Upper lobe of left lung (tissue), 6 donors: Measurements from ENCODE around the gene CACNA2D2. TPM values are rescaled to one million over a fixed set of nuclear protein-coding genes. Genes with fewer than 3 reads are reported as not detected.

Source experiments
- ATAC-seq, 2 donors: fragments of 200-7000 bp; cut with Tn5 transposase; one replicate each; pipeline ENCODE4 v1.9.1; 2022; ENCODE audit warnings: mild to moderate bottlenecking in 2 of 2, moderate library complexity in 2 of 2; ENCODE audit not compliant: low FRiP score in 2 of 2
- DNase-seq, 2 donors: peaks; one replicate each; pipeline ENCODE4 v3.0.0-alpha.2; 2019 to 2020
- H3K27ac ChIP-seq, 4 donors: fragments of 200-600 bp; sonication (generic); one replicate each; pipeline ENCODE4 v1.5.1; 2016 to 2019
- H3K27me3 ChIP-seq, 4 donors: fragments of 200-600 bp; sonication (generic); one replicate each; pipeline ENCODE4 v1.5.1; 2017 to 2019
- H3K36me3 ChIP-seq, 4 donors: fragments of 200-600 bp; sonication (generic); one replicate each; pipeline ENCODE4 v1.5.1; 2016 to 2019
- H3K4me1 ChIP-seq, 4 donors: fragments of 200-600 bp; sonication (generic); one replicate each; pipeline ENCODE4 v1.5.1; 2018 to 2019
- H3K4me3 ChIP-seq, 4 donors: fragments of 200-600 bp; sonication (generic); one replicate each; pipeline ENCODE4 v1.5.1; 2017 to 2019; ENCODE audit warnings: mild to moderate bottlenecking in 2 of 4, moderate library complexity in 1 of 4
- H3K9me3 ChIP-seq, 4 donors: fragments of 200-600 bp; sonication (generic); one replicate each; pipeline ENCODE4 v1.5.1; 2018 to 2019
- EP300 ChIP-seq, 4 donors: sonication (generic); formaldehyde crosslinking; IDR thresholded peaks; one replicate each; pipeline ENCODE4 v1.5.1; 2017; ENCODE audit warnings: antibody characterized with exemption in 4 of 4, control low read depth in 2 of 4
- POLR2A ChIP-seq, 4 donors: fragments of 450-650 bp; IDR thresholded peaks; one replicate each; pipeline ENCODE4 v1.5.1; 2016 to 2017; ENCODE audit warnings: antibody characterized with exemption in 4 of 4, mild to moderate bottlenecking in 2 of 4
- POLR2AphosphoS5 ChIP-seq, 2 donors: sonication (generic); formaldehyde crosslinking; IDR thresholded peaks; one replicate each; pipeline ENCODE4 v1.5.1; 2017; ENCODE audit warnings: antibody characterized with exemption in 2 of 2
- WGBS, 2 donors: methylation state at CpG; one replicate each; pipeline ENCODE4 v1.1.5; 2017 to 2018; 5-methylcytosine and 5-hydroxymethylcytosine counted together
- total RNA-seq, 6 donors: library from RNA; depleted of rRNA in 4 of 6; stranded (reverse); fragments of >200 nt in 4 of 6; gene quantifications; one replicate each; pipeline versions ENCODE4 v1.1.0 to v1.2.1, GENCODE V29; 2016 to 2021
- TF ChIP-seq, protein P1 (sequence below), 6 experiments: fragments of 450-650 bp in 4 of 6; fragments of 200-600 bp in 2 of 6; sonication (generic) in 2 of 6; IDR thresholded peaks; one replicate each; pipeline ENCODE4 v1.5.1; 2016 to 2019; ENCODE audit warnings: antibody characterized with exemption in 6 of 6
- donor health status: DM: no; HTN: no; CAD: no; lungs with moderate emphysema.
- donor health status: DM: no; HTN: yes; CAD: no; lungs with severe emphysema.

Gene CACNA2D2
- total RNA-seq, 6 donors from 2014 or later, result 71.5 to 213 (median 113) TPM

DNA sequence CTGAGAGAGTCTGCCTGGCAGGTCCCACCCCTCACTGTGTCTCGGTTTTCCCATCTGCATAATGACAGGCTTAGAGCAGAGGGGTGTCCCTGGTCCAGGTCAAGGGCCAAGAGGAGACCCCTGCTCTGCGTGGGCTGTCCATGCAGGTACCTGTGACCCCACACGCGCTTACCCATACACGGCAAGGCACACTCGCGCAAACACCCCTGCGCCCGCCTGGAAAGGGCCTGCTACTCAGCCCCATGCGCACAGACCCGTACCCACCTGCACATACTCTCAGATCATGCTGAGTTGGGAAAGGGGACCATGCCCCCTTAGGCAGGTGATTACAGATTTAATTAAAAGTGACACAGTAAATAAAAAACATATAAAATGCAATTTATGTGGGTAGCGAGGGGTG lies 120.7 kb downstream of the CACNA2D2 start:
- H3K36me3 ChIP-seq, result peaks cover 0 to 30% (median 4%) of the 10 kb centered on the region in 4 donors
- H3K27me3 ChIP-seq, result no peaks in the 10 kb centered on the region
- WGBS, 2 donors, result 92 to 97% methylated on average over 11 to 12 of the region's 12 CpGs
- H3K27ac ChIP-seq, result no peak overlapping the region
- no peaks in the 10 kb centered on the region for H3K9me3 ChIP-seq
- TF ChIP-seq POLR2AphosphoS5 (IDR thresholded peaks at IDR 0.05), result no peak
- H3K4me1 ChIP-seq, result no peaks in the 10 kb centered on the region
- H3K4me3 ChIP-seq, result no peak overlapping the region
- no peak for ATAC-seq
- DNase-seq, result no peak

DNA sequence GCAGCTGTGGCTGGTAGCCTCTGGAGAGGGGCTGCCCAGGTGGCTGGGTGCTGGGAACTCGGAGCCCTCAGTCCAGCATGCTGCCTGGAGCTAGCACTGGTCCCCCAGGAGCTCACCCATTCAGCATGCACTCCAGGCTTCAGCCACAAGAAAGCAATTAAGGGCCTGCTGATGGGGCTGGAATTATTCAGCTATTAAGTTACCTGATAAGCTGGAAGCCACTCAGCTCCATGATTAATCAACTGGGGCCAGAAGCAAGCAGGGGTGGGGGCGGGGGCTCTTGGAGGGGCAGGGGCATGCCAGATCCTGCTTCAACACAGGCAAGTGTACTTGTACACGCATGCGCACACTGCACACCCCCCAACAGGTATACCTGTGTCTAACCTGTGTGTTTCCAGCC lies 122.1 kb downstream of the CACNA2D2 start:
- no peak for DNase-seq
- no peaks in the 10 kb centered on the region for H3K9me3 ChIP-seq
- H3K4me3 ChIP-seq, result no peak overlapping the region
- no peak overlapping the region for H3K27ac ChIP-seq
- TF ChIP-seq POLR2A (IDR thresholded peaks at IDR 0.05), result no peak
- no peak for TF ChIP-seq EP300 (IDR thresholded peaks at IDR 0.05)
- TF ChIP-seq, protein P1, sequence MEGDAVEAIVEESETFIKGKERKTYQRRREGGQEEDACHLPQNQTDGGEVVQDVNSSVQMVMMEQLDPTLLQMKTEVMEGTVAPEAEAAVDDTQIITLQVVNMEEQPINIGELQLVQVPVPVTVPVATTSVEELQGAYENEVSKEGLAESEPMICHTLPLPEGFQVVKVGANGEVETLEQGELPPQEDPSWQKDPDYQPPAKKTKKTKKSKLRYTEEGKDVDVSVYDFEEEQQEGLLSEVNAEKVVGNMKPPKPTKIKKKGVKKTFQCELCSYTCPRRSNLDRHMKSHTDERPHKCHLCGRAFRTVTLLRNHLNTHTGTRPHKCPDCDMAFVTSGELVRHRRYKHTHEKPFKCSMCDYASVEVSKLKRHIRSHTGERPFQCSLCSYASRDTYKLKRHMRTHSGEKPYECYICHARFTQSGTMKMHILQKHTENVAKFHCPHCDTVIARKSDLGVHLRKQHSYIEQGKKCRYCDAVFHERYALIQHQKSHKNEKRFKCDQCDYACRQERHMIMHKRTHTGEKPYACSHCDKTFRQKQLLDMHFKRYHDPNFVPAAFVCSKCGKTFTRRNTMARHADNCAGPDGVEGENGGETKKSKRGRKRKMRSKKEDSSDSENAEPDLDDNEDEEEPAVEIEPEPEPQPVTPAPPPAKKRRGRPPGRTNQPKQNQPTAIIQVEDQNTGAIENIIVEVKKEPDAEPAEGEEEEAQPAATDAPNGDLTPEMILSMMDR (IDR thresholded peaks at IDR 0.05), result no peak
- no peak for TF ChIP-seq POLR2AphosphoS5 (IDR thresholded peaks at IDR 0.05)
- H3K27me3 ChIP-seq, result no peaks in the 10 kb centered on the region
- ATAC-seq, result no peak
- peaks cover 0 to 38% (median 4%) of the 10 kb centered on the region in 4 donors for H3K36me3 ChIP-seq
- WGBS, 2 donors, result 67 to 83% methylated on average over 1 to 4 of the region's 4 CpGs
- H3K4me1 ChIP-seq, result no peaks in the 10 kb centered on the region

DNA sequence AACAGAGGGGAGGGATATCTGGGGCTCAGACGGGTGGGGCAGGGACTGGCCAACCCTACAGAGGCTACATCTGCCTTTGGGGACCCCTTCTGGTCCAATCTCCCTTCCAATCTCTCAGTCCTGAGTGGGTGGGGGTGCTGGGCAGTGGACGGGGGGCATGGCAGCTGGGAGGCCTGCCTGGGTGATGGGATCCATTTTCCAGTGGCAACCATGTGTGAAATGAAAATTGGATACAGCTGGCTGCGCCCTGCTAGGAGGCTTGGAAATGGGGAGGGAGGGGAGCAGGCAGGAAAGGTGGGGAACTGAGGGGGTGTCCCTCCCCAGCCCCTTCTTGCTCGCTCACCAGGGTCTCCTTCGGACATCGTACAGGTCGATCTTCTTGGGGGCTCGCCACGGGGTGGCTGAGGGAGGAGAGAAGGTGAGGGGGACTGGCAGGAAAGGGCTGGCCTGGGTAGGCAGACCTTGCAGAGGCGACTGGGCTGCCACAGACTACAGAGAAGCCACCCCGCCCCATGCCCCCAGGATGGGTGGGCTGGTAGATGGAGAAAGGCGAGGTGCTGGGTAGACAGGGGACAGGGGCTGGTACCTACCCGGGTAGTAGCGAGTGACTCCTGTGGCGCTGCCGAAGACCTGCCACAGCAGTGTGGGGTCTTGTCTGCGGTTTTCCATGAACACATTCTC lies 122.9 kb downstream of the CACNA2D2 start:
- Histone ChIP-seq H3K27me3 (no peaks in the 10 kb centered on the region), H3K36me3 (peaks cover 0 to 40% (median 4%) of the 10 kb centered on the region in 4 donors), H3K27ac (no peak overlapping the region), H3K9me3 (no peaks in the 10 kb centered on the region), H3K4me1 (no peaks in the 10 kb centered on the region), H3K4me3 (no peak overlapping the region)
- DNase-seq (no peak), ATAC-seq (no peak)
- WGBS, 2 donors, result 90 to 95% methylated on average over 12 to 17 of the region's 17 CpGs
- TF ChIP-seq POLR2A (IDR thresholded peaks at IDR 0.05) (no peak), EP300 (IDR thresholded peaks at IDR 0.05) (no peak), POLR2AphosphoS5 (IDR thresholded peaks at IDR 0.05) (no peak)
- TF ChIP-seq, protein P1 (IDR thresholded peaks at IDR 0.05), result no peak

DNA sequence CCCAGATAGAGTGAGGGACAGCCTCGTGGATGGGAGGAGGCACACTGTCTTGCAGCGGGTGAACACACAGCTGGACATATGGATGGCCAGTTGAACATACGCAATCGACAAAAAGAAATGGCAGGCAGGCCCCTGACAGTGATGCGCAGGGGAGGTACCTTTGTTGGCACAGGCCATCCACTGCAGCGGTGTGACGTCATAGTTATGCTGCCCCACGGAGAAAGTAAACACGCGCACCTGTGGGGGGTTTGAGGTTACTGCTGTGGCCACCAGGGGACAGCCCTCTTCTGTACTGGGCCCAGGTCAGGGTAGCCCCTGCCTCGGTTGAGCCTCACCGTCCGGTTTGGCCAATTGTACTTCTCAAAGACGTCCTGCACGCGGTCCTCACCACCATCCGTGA lies 124.7 kb downstream of the CACNA2D2 start:
- no peak for TF ChIP-seq POLR2A (IDR thresholded peaks at IDR 0.05)
- TF ChIP-seq EP300 (IDR thresholded peaks at IDR 0.05), result no peak
- no peak for TF ChIP-seq POLR2AphosphoS5 (IDR thresholded peaks at IDR 0.05)
- TF ChIP-seq, protein P1 (IDR thresholded peaks at IDR 0.05), result no peak
- Histone ChIP-seq H3K27ac (no peak overlapping the region), H3K27me3 (no peaks in the 10 kb centered on the region), H3K4me1 (no peaks in the 10 kb centered on the region), H3K9me3 (no peaks in the 10 kb centered on the region), H3K4me3 (no peak overlapping the region), H3K36me3 (peaks cover 0 to 50% (median 4%) of the 10 kb centered on the region in 4 donors)
- no peak for ATAC-seq
- no peak for DNase-seq
- 91 to 94% methylated on average over 17 of the region's 17 CpGs for WGBS, 2 donors

DNA sequence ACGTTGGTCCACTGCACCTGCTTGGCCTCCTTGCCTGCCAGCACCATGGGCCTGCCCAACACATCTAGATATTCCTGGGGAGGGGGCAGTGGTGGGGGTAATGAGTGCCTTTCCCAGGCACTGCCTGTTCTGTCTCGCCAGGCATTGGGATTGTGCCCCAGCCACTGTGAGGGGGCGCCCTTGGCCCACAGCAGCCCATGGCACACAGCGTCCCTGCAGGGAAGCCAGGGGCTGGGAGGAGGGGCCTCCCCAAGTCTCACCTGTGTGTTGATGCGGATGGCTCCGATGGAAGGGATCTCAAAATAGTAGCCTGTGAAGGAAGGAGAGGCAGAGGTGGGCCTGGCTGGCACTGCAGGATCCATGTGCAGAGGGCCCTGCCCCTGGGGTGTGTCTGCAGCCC lies 125.4 kb downstream of the CACNA2D2 start:
- H3K9me3 ChIP-seq, result no peaks in the 10 kb centered on the region
- no peak for DNase-seq
- TF ChIP-seq POLR2A (IDR thresholded peaks at IDR 0.05), result no peak
- no peak for TF ChIP-seq EP300 (IDR thresholded peaks at IDR 0.05)
- TF ChIP-seq POLR2AphosphoS5 (IDR thresholded peaks at IDR 0.05), result no peak
- no peaks in the 10 kb centered on the region for H3K27me3 ChIP-seq
- H3K4me1 ChIP-seq, result no peaks in the 10 kb centered on the region
- no peak for ATAC-seq
- H3K36me3 ChIP-seq, result peaks cover 0 to 47% (median 4%) of the 10 kb centered on the region in 4 donors
- WGBS, 2 donors, result 87 to 90% methylated on average over 4 to 5 of the region's 6 CpGs
- no peak overlapping the region for H3K27ac ChIP-seq
- no peak overlapping the region for H3K4me3 ChIP-seq
